HPDE6-E6E7 (cell line): ENCODE measurements around the gene RHD.
"Not testable (repeated sequence)": the region's sequence is repeated elsewhere in the genome, so short reads cannot be mapped to it uniquely, and the experiment has no call there.

Source experiments
- DNase-seq: peaks from one replicate; pipeline ENCODE4 v3.0.0; 2011; ENCODE audit warnings: missing footprints; ENCODE audit errors: extremely low spot score

The RHD gene

DNA sequence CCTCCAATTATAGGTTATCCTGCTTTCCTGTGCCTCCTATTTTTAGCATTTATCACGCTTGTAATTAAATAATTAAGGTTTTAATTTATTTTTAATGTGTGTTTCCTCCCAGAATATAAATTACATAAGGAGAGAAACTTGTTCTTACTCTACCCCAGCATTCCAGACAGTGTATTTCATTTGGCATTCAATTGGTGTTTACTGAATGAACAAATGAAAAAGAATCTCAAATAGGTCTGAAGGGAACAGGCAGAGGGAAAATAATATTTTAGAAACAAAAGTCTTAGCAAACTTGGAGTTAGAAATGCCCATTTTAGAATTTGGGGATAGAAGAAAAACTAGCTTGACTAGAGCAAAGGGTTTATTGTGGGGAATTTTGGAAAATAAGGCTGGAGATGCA lies 15.1 kb upstream of the RHD start:
- no peak for DNase-seq

DNA sequence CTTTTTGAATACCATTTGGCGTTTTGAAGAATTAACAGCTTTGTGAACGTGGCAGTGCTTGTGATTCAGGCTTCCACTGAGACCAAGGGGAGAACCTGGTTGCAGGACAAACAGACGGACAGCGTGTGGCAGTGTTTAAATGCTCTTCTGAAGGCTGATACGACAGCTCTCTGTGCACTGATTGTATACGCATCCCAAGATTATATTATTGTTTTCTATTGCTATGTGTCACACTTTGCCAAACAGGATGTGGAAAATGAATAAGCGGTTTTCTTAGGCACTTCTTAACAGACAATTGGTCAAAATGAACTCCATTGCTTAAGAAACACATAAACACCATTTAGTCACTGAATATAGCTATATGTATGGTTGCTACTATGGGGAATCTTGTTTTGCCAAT lies 12.5 kb upstream of the RHD start:
- not testable (repeated sequence) for DNase-seq

DNA sequence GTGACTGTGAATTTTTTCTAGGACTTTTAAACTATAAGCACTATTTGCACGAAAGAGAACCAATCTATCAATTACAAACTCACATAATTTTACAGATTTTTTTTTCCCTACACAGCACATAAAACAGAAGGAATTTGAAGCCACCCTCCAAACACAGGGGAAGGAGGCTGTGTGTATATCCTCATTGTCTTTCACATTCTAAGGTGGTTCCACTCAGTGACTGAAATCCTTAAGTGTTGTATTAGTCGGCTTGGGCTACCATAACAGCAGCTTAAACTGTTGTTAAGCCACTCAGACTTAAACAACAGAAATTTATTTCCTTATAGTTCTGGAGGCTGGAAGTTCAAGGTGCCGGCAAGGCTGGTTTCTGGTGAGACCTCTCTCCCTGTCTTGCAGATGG lies 12.0 kb upstream of the RHD start:
- DNase-seq = not testable (repeated sequence)

DNA sequence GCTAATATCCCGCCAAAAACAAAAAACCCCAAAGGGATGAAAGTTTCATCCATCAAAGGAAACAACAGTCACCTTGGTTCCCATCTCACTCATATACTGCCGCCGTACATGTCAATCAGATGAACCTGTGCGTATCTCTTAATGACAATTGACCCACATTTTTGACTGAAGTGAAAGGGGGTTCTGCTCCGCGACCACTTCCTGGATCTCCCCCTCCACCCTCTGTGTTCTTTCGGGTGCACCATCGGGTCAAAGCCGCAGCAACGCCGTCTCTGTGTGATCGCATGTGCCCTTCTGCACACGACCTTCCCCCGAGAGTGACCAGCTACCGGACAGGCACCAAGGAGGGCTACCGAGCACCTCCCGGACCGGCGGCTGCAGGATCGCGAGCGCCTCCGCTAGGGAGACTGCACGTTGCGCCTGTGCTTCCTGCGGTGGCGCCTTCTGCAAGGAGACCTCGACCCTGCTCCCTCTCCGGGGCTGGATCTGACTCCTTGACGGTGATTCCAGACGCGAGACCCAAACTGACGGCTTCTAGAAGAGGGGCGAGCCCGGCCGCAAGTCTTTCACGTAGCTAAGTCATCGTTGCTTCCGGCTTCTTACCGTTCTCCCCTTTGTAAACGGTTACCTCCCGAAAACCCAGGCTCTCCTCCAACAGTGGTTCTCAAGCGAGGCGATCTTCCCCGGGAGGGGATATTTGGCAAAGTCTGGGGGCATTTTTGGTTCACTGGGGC lies 5.6 kb upstream of the RHD start:
- not testable (repeated sequence) for DNase-seq

DNA sequence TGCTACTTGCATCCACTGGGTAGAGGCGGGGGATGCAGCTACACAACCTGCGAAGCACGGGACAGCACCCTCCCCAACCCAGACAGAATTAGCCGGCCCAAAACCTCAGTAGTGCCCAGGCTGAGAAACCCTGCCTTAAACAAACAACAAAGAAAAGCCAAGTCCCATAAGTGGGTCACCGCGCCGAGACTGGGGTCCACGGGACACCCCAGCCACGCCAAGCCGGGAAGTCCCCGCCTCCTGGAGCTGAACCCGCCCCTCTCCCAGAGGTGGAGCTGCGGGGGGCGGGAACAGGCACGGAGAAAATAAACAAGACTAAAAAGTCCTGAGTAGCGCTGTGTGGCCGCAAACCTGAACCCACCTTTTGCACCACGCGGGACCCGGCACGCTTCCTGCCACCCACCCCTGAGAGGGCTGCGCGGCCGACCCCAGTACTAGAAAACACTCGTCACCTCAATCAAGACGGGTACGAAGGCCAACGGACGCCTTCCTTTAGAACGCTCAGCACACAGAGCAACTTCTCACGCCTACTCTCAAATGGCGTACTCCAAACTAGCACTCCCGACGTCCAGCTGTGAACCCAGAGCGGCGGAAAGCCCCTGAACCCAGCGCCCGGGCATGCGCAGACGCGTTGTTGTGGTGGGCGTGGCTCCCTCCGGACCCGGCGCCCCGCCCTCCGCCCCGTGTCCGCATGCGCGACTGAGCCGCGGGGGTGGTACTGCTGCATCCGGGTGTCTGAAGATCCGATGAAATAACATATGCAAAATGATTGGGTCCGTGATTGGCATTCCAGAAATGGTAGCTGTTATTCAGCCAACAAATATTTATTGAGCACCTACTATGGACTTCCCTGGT lies 4.8 kb upstream of the RHD start:
- DNase-seq = not testable (repeated sequence)

DNA sequence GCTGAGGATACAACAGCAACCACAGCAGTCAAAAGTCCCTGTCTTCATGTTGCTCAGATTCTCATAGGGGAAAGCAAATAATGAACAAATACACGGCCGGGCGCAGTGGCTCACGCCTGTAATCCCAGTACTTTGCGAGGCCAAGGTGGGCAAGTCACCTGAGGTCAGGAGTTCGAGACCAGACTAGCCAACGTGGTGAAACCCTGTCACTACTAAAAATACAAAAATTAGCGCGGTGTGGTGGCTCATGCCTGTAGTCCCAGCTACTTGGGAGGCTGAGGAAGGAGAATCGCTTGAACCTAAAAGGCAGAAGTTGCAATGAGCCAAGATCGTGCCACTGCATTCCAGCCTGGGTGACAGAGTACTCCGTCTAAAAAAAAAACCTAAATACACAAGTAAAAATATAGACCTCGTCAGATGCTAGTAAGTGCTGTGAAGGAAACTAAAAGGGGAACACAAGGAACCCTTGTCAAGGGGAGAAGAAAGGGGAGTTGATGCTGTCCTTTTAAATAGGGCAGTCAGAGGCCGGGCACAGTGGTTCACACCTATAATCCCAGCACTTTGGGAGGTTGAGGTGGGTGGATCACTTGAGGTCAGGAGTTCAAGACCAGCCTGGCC lies 4.1 kb upstream of the RHD start:
- DNase-seq = not testable (repeated sequence)

DNA sequence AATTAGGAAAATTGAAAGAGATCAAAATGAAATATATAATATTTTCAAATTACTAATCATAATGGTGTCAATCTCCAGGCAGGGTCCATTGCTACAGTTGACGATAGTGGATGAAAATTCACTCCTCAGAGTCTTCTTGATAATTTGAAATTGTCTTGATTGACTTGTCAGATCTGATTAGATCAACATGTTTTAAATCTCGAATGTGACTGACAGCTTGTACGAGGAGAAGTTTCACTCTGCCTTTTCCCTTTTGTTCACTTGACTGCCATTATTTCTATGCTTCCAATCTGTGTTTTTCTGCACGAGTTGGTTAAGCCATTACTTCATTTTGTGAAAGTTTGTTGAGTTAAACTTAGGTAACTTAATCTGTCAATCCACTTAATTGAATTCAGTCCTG lies 3.3 kb downstream of the RHD start:
- DNase-seq = not testable (repeated sequence)

DNA sequence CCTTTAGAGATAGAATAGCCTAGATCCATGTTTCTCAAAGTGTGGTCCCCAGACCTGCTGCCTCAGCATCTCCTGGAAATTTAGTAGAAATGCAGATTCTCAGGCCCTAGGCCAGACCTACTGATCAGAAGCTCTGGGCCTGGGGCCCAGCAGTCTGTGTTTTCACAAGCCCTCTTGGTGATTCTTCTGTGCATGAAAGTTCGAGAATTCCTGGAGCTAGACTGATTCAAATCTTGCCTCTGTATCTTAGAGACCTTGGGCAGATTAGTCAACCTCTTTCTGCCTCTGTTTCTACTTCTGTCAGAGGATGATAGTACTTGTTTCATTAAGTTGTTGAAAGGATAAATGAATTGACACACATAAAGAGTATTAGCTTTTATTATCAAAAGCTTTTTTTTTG lies 5.0 kb downstream of the RHD start:
- not testable (repeated sequence) for DNase-seq

DNA sequence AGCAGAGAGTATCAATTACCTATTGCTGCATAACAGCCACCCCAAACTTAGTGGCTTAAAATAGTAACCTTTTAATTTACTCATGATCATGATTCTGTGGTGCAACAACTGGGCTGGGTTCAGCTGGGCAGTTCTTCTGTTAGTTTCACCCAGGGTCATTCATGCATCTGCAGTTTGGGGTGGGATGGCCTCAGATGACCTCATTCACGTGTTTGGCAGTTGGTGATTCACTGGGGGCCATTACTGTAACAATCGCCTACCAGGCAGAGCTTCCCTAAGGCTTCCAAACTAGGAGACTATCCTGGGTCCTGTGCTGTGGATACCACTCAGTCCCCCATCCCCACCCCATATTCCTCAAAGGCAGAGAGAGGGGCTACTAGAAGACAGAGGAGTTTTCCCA lies 6.0 kb downstream of the RHD start:
- not testable (repeated sequence) for DNase-seq

DNA sequence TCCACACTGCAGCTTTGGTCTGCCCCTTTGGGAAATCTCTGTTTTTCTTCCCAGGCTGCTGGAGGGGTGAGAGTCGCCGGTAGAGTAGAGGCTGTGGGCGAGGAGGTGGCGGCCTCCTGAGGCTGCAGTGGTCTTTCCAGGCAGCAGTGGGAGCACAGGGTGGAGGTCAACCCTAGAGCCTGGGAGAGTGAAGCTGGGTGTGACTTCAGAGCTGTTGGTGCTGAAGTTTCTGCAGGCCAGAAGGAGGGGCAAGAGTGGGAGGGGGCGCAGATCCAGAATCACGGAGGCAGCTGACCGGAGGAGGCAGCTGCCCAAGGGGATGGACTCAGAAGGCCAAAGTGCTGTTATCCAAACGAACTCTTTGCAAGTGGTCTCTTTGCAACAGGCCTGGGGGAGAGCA lies 6.5 kb downstream of the RHD start:
- not testable (repeated sequence) for DNase-seq

DNA sequence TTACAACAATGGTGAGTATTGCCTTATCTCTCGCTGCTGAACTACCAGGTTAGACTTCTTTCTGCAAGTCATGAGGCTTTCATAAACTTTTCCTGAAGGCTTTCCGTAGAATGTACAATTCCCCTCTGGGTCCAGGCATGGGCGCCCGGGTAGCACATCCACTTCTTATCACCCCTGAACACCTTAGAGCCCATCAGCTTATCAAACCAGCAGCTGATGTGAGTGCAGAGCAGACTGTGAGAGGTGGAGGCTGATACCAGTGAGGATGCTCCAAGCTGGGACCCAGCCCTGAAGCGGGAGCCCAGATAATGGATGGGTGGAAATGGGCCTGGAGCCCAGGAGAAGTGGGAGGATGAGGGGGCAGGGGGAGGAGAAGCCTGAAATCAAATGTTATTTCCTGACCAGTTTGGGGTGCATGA lies 7.4 kb downstream of the RHD start:
- not testable (repeated sequence) for DNase-seq

DNA sequence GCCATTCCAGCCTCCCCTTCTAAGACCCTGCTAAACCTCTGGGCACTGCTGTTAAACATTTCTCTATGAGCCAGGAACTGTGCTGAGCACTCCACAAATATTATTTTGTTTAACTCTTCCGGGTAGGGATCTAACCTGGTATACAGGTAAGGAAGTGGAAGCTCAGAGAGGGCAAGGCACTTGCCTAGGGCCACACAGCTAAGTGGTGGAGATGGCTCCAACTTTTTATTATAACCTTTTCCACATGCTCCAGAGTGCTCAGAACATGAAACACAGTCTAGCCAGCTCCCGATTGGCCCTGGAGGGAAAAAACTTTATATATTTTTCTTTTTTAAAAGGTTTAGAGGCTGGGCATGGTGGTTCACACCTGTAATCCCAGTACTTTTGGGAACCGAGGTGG lies 13.6 kb downstream of the RHD start:
- not testable (repeated sequence) for DNase-seq

DNA sequence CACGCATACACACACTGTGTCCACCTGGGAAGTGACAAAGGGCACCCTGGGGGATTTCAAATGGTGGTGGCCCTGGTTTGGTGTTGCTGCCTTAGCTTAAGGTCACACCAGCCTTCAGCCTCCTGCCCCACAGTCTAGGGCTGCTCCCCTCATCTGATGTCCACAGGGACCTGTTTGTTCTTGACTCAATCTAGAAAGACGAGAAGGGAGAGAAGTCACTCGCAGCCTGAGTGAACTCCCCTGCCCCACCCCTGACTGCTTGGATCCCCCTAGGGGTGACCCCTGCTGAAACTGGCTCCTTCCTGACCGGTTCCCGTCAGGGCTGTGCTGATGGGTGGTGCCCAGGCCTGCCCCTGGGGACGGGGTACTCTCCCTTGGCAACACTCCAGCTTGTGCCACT lies 14.9 kb downstream of the RHD start:
- not testable (repeated sequence) for DNase-seq

DNA sequence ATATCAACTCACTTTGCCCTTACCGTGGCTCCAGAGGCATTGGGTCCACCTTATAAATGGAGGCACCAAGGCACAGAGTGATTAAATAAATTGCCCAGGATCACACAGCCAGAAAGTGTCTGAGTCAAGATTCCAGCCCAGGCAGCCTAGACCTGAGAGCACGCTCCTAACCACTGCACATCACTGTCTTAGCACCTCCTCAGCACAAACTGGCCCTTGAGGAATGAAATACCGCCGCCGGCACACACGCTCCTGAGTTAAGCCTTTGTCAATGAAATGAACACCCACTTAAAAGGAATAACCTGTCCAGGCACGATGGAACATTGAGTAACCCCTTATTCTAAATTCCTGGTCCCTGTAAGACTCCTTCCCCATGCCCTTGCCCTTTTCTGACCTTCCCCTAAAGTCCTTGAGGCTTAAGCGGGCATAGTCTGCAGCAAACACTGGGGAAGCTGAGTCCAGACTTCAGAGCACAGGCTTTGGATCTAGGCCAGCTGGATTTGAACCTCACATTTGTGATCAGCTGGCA lies 16.3 kb downstream of the RHD start:
- not testable (repeated sequence) for DNase-seq

DNA sequence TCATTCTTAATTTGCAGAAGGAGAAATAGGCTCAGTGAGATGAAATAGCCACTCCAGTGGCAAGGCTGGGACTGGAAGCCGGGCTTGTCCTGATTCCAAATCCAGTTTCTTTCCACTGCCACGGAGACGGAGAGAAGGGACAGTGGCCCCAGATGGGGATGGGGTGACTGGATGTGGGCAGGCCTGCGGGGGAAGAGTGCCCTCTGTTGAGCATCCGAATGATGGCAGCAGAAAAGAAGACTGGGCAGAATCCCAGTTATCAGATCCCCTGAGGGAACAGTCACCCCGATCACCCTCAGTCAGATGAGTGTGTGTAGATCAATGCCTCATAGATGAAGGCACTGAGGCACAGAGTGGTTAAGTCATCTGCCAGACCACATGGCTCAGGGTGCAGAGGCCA lies 17.7 kb downstream of the RHD start:
- DNase-seq = not testable (repeated sequence)

DNA sequence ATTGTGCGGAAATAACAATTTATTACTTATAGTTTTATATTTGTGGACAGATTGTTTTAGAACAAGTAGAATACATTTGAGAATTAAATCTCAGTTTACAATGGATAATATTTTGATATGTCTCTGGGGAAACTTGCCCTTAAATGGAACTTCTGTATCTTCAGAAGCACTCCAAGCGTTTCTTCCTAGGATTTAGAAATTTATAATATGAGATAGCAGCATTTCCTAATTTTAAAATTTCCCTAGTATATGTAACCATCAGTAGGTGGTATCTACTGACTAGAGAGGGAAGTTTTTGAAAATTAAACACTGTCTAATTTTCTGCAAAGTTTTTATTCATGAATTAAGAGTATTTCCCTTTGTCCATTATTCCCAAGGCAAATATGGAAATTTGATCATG lies 21.1 kb downstream of the RHD start:
- DNase-seq = not testable (repeated sequence)

DNA sequence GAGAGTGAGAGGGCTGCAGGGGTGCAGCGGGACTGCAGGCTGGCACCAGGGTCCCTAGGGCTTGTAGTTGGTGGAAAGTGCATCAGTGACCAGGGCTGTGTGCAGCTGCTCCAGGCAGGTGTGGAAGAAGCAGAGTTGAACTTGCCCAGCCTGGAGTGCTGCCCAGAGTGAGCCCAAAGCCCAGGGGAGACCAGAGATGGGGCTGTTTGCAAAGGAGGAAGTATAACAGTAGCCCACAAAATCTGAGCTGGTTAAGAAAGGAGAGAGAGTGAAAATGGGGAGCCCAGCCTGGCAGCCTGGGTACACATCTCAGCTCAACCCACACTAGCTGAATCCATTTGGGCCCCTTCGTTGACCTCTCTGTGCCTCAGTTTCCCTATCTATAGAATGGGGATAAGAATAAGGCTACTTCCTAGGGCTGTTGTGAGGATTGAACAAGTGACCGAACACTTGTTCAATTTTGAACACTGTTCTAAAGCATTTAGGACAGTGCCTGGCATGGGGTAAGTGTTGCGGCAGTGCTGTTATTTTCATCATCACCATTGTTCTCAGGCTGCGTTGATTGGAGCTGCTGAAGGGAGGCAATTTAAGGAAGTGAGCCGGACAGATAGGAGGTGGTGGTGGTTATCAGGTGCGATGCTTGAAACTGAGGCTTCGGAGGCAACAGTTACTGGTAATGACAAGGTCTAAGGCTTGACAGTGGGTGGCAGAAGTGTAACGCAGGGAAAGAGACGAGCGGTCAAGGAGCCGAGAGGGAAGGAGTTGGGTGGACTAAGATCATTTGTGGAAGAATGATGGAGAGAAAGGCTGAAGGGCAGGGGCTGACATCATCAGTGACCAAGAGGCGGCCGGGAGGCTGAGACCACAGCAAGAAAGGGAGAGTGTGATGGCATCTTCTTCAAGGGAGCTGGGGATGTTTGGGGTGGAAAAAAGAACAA lies 22.8 kb downstream of the RHD start:
- DNase-seq = not testable (repeated sequence)

DNA sequence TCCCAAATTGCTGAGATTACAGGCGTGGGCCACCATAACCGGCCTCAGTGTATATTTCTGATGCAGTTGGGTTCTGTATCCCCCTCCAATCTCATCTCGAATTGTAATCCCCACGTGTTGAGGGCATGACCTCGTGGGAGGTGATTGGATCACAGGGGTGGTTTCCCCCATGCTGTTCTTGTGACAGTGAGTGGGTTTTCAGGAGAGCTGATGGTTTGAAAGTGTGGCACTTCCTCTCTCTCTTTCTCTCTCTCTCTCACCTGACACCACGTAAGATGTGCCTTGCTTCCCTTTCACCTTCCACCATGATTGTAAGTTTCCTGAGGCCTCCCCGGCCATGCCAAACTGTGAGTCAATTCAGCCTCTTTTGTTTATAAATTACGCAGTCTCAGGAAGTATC lies 24.2 kb downstream of the RHD start:
- not testable (repeated sequence) for DNase-seq

DNA sequence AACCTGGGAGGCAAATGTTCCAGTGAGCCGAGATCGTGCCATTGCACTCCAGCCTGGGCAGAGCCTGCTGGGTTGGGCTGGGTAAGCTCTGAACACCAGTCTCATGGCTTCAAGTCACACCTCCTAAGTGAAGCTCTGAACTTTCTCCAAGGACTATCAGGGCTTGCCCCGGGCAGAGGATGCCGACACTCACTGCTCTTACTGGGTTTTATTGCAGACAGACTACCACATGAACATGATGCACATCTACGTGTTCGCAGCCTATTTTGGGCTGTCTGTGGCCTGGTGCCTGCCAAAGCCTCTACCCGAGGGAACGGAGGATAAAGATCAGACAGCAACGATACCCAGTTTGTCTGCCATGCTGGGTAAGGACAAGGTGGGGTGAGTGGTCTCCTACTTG lies 28.4 kb downstream of the RHD start:
- DNase-seq = not testable (repeated sequence)

DNA sequence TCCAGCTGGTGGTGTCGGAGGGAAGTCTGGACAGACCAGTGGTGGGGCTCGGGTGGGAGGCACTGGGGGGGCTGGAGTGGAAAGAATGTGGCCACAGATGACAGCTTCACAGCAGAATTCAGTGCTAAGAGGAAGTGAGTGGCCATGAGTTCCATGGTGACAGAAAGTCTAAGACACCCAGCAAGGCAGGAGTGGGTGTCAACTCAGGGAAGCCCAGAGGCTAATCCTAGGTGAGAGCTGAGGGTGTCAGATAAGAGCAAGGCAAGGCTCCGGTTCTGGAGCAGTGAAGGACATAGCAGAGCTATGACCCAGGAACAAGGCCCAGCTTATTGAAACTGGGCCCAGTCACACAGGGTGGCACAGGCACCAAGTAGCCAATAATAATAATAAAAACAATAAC lies 30.0 kb downstream of the RHD start:
- DNase-seq = not testable (repeated sequence)

DNA sequence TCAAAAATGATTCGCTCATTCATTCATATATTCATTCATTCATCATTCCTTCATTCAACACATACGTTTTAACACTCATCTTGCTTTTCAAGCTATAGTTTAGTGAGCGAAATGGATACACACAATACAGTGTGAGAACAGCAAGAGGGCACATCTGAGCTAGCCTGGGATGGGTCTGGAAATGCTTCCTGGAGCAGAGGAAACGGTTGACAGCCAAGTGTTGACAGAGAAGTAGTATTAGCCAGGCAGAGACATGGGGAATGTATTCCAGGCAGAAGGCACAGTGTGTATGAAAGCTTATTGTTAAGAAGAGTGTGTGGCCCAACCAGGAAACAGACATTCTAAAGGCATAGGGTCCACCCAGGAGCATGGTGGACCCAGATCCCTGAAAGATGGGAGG lies 32.6 kb downstream of the RHD start:
- DNase-seq = not testable (repeated sequence)
